GM18511 (cell line): Measurements from ENCODE around the gene GPC2.
"Not testable (repeated sequence)": the region's sequence is repeated elsewhere in the genome, so short reads cannot be mapped to it uniquely, and the experiment has no call there.

Experiments used
- ATAC-seq: cut with Tn5 transposase; IDR thresholded peaks from one replicate; pipeline ENCODE4 v1.9.1; 2021; ENCODE audit warnings: mild to moderate bottlenecking, moderate library complexity; ENCODE audit not compliant: unreplicated experiment

The GPC2 gene

GRCh38 chr7:100208911-100209408 lies 31.8 kb upstream of the GPC2 start:
- peak; percentile 79 for ATAC-seq

GRCh38 chr7:100204454-100204853 lies 27.3 kb upstream of the GPC2 start:
- ATAC-seq = no peak

DNA sequence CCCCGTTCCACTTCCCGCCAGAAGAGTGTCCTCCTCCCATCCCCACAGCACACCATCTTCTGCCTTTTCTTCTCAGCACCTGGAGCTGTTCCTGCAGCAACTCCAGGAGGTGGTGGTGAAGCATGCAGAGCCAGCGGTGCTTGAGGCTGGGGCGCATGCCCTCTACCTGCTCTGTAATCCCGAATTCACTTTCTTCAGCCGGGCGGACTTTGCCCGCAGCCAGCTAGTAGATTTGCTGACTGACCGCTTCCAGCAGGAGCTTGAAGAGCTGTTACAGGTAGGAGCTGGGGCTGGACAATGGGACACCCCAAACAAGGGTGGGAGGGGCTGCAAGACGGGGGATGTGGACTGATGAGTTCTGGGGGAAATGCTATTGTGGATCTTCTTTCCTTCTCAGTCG lies 23.5 kb upstream of the GPC2 start:
- no peak for ATAC-seq

- no peak for ATAC-seq
Measured at GRCh38 chr7:100198266-100198665, 21.1 kb upstream of the GPC2 start.

- ATAC-seq = not testable (repeated sequence)
Measured at GRCh38 chr7:100195901-100196322, 18.7 kb upstream of the GPC2 start.

- ATAC-seq = no peak
Measured at GRCh38 chr7:100195222-100195621, 18.0 kb upstream of the GPC2 start.

- no peak for ATAC-seq
Measured at GRCh38 chr7:100192969-100193368, 15.8 kb upstream of the GPC2 start.

GRCh38 chr7:100192281-100192862 lies 15.2 kb upstream of the GPC2 start:
- ATAC-seq = not testable (repeated sequence)

DNA sequence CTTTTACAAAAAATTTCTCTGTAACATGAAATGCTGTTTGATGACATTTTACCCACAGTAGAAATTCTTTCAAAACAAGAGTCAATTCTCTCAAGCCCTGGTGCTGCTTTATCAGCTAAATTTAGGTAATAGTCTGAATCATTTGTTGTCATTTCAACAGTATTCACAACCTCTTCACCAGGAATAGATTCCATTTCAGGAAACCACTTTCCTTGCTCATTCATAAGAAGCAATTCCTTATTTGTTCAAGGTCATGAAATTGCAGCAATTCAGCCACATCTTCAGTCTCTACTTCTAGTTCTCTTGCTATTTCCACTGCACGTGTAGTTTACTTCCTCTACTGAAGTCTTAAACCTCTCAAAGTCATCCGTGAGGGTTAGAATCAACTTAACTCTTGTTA lies 14.6 kb upstream of the GPC2 start:
- no peak for ATAC-seq

DNA sequence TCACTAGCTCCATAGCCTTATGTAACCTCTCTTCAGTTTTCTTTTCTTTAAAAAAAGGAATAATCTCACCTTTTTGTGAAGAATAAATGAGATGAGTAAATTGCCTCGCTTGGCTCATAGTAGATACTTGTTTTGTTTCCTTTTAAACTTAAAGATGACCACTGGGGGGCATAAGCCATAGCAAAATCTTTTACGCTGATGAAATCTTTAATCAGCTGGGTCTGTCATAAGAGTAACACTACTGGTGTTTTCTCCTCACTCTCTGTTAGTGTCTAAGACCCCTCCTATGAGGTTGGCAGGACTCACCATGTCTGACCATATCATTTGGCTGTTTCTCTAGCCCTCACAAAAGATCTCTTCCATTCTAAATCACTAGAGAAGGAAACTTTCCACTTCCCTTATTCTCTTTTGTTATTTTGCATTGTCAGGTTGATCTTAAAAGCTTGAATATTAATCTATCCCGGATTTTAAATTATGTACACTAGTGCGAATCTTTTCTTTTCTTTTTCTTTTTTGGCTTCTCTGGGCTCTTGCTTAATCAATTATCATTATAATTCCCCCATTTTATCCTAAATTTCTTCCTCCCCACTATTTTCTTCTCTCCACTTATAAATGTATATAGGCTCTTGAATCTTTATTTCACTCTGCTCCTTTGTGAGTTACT lies 13.0 kb upstream of the GPC2 start:
- ATAC-seq = no peak

DNA sequence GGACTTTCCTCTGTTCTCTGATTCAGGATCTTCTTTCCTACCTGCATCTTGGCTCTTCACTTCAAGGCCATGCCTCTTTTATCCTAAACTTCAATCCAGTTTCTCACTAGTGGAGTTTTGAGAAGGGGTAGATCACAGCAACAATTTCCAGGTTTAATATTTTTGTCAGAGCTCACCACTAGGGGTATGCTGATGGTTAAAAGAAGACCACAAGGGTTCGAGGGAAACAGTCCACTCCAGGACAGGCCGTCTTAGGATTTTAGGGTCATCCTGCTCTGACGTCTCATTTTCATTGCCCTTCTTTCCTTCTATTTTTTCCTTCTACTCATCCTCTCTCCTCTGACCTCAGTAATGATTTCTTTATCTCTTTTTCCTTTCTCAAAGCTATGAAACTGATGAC lies 11.9 kb upstream of the GPC2 start:
- ATAC-seq = no peak

DNA sequence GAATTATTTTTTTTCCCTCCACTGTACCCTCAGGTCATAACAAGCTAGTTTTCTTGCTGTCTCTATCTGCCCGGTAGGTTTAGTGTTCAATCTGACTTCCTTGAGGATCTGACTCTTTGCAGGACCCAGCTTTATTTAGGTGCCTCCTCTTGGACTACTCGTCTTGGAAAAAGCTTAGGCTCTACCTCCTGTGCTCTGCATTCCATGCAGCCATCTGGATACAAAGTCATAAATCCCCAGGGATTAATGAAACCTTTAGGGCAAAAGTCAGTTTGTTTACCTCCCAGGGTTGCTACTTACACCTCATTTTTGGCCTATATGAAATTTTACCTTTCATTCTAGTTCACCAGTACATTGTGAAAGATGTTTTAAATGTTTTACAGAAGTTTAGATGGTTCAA lies 8.5 kb upstream of the GPC2 start:
- ATAC-seq = no peak

DNA sequence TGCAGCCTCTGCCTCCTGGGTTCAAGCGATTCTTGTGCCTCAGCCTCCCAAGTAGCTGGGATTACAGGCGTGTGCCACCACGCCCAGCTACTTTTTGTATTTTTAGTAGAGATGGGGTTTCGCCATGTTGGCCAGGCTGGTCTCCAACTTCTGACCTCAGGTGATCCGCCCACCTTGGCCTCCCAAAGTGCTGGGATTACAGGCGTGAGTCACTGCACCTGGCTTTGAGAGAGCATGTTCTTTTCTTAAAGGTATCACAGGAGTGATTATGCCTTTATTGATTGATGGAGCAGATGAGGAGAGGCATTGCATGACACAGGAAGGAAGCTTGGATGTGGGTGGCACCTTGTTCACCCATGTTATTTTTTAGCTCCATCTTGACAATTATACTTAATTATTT lies 5.9 kb upstream of the GPC2 start:
- ATAC-seq = not testable (repeated sequence)

DNA sequence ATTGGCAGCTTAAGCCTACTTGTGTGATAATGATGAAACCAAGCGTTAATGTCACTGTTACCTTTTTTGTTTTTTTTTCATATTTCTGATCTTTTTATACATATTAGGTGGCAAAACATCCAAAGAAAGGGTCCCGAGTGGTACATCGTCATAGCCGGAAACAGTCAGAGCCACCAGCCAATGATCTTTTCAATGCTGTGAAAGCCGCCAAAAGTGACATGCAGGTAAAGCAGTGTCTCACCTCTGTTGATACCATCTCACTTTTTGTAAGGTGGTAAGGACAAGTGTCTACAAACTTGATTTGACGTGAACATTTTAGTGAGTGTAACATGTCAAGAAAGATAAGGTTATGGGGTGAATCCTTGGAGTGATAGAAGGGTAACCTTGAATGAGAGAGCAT lies 5.4 kb upstream of the GPC2 start:
- ATAC-seq = not testable (repeated sequence)

GRCh38 chr7:100180084-100180483 lies 2.9 kb upstream of the GPC2 start:
- not testable (repeated sequence) for ATAC-seq

- ATAC-seq = no peak
Measured at GRCh38 chr7:100176096-100177044, 811 bp downstream of the GPC2 start.

DNA sequence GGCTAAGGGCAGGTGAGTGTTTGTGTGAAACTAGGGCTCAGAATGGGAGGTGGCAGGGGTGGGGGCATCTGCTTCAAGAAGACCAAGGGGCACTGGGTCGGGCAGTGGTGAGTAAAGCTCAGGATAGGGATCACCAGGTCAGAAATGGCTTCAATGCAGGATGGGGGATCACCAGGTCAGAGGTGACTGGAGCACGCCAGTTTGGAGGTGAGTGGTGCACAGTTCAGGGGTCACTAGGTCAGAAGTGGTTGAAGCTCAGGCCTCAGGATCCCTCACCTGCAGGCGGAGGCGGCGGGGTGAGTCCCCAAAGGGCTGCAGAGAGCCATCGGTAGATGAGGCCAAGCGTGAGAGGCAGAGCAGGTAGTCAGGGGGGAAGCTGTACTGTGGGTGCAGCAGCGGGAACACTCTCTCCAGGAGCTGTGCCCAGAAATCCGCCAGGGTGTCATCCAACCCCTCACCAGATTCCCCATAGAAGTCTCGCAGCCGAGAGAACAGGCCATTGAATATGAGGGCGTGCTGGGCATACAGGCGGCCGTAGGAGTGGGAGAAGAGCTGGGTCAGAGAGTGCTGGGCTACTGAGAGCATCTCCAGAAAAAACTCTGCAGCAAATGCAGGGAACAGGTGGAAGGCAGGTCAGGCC lies 1.8 kb downstream of the GPC2 start:
- no peak for ATAC-seq

DNA sequence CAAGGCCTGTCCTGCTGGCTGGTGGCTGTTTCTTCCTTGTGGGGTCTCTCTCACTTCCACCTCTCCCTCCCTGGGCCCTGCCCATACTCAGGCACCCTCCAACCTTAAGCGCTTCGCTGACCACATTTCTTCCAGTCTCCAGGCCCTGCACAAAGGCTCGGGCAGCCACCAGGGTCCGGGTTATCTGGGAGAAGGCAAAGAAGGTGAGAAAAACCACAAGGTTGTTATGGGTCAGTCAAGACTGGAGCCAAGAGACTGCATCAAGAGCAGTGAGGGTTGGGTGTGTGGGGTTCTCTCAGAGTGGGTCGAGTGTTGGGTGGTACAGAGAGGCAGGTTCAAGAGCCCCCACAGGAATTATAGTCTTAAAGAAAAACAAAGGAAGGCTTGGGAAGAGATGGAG lies 2.6 kb downstream of the GPC2 start:
- ATAC-seq = no peak

GRCh38 chr7:100173806-100174495 lies 3.2 kb downstream of the GPC2 start:
- no peak for ATAC-seq

DNA sequence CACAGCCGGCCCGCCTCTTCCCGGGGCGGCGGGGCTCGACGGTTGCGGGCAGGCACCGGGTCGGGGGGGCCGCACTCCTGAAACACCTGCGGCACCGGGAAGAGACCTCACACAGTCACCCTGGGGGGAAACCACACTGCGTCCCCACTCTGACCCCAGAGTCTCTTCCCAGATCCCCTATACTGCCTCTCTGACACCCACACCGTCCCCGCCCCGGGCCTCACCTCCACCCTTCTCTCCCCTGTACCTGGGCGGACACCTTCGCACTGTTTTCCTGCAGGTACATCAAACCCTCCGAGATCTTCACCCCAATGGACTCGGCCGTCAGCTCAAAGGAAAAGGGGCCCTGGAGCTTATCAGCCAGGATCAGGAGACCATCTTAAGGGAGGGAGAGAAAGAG lies 5.3 kb downstream of the GPC2 start:
- ATAC-seq = no peak
